Activated B cell treated with CpG ODN at 0.5 μM for 24 hours (primary cell): Measurements from ENCODE around the gene ZPBP. TPM values are rescaled to one million over a fixed set of nuclear protein-coding genes. Genes with fewer than 3 reads are reported as not detected.

ENCODE experiments used
- ATAC-seq: fragments of 200-7000 bp; cut with Tn5 transposase; one replicate; pipeline ENCODE4 v1.10.0; 2021; ENCODE audit warnings: low read depth, mild to moderate bottlenecking, moderate library complexity
- CTCF ChIA-PET: fragments of 350-600 bp; sonication (Branson Sonifier 250); formaldehyde crosslinking; loops from one replicate; lab custom pipeline; 2021; ENCODE audit warnings: antibody characterized with exemption; lab: Charles Lee
- POLR2A ChIA-PET: fragments of 350-600 bp; sonication (Branson Sonifier 250); formaldehyde crosslinking; loops from one replicate; lab custom pipeline; 2021; ENCODE audit warnings: antibody characterized with exemption; lab: Charles Lee
- DNase-seq: peaks from one replicate; pipeline ENCODE4 v3.0.0; 2022
- H3K27ac Mint-ChIP-seq: one replicate; pipeline ENCODE4 v1.8.0; 2020; ENCODE audit warnings: mixed read lengths
- H3K27me3 Mint-ChIP-seq: one replicate; pipeline ENCODE4 v1.8.0; 2021; ENCODE audit warnings: mixed read lengths
- H3K36me3 Mint-ChIP-seq: one replicate; pipeline ENCODE4 v1.8.0; 2021; ENCODE audit warnings: low read depth, mixed read lengths
- H3K4me1 Mint-ChIP-seq: one replicate; pipeline ENCODE4 v1.8.0; 2021; ENCODE audit warnings: mixed read lengths
- H3K4me3 Mint-ChIP-seq: one replicate; pipeline ENCODE4 v1.8.0; 2020; ENCODE audit warnings: mild to moderate bottlenecking, mixed read lengths
- H3K9me3 Mint-ChIP-seq: one replicate; pipeline ENCODE4 v1.8.0; 2020; ENCODE audit warnings: mixed read lengths
- CTCF ChIP-seq: fragments of 200-600 bp; IDR thresholded peaks from one replicate; pipeline ENCODE4 v1.8.0; 2022; ENCODE audit warnings: antibody characterized with exemption, mild to moderate bottlenecking
- intact Hi-C: fragments of 100-400 bp; cut with micrococcal nuclease; formaldehyde crosslinking; loops from one replicate; pipeline ENCODE4 v1.15.1; 2024
- total RNA-seq: library from RNA; stranded (reverse); gene quantifications from 2 replicates; pipeline ENCODE4 v1.2.3, GENCODE V29; 2022

ZPBP gene
- total RNA-seq, 1 donor from 2014 or later = not detected

DNA sequence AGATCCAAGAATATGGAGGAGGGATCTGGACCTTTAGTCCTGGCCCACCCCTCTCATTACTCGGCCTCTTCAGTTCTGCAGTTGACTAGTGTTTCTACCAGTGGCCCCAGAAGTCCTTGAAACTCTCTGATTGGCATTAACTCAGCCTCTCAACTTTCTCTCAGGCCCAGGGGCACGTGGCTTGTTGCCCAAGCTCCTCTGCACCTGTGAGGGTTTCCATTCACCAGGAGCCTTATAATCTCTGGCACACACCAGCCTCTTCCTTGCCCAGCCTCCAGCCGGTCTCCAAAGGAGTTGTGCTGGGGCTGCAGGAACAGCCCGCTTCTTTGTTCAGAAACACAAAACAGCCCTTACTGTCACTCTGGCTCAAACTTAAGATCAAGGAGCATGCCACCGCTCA, 47.6 kb upstream of the ZPBP start:
- Mint-ChIP-seq H3K4me3 (no peak overlapping the region), H3K9me3 (peaks cover 3% of the 10 kb centered on the region), H3K27me3 (no peaks in the 10 kb centered on the region), H3K4me1 (peaks cover 39% of the 10 kb centered on the region), H3K27ac (no peak overlapping the region), H3K36me3 (no peaks in the 10 kb centered on the region)
- CTCF ChIA-PET = no interaction called here
- ATAC-seq = no peak
- no peak for TF ChIP-seq CTCF
- POLR2A ChIA-PET = no interaction called here
- intact Hi-C loops = loop anchor here (10.0 kb wide), 1 partner anchor 194 kb away; no protein-coding TSS in a partner anchor
- DNase-seq = no peak

- ChIA-PET POLR2A (no interaction called here), CTCF (no interaction called here)
- Mint-ChIP-seq H3K4me3 (no peak overlapping the region), H3K4me1 (peaks cover 19% of the 10 kb centered on the region), H3K27ac (no peak overlapping the region), H3K27me3 (no peaks in the 10 kb centered on the region), H3K9me3 (peaks cover 3% of the 10 kb centered on the region), H3K36me3 (no peaks in the 10 kb centered on the region)
- no peak for ATAC-seq
- intact Hi-C loops = no loop called here
- no peak for TF ChIP-seq CTCF
- DNase-seq = no peak
Measured at GRCh38 chr7:50138101-50138500, 45.1 kb upstream of the ZPBP start.

- TF ChIP-seq CTCF = no peak
- no peak for ATAC-seq
- ChIA-PET CTCF (no interaction called here), POLR2A (no interaction called here)
- H3K4me3 Mint-ChIP-seq = no peak overlapping the region
- peaks cover 10% of the 10 kb centered on the region for H3K4me1 Mint-ChIP-seq
- no peaks in the 10 kb centered on the region for H3K27me3 Mint-ChIP-seq
- intact Hi-C loops = no loop called here
- H3K36me3 Mint-ChIP-seq = no peaks in the 10 kb centered on the region
- no peak for DNase-seq
- no peaks in the 10 kb centered on the region for H3K9me3 Mint-ChIP-seq
- H3K27ac Mint-ChIP-seq = no peak overlapping the region
Measured at GRCh38 chr7:50125766-50126165, 32.7 kb upstream of the ZPBP start.

- peak overlapping the region; percentile 30 for H3K27ac Mint-ChIP-seq
- no peaks in the 10 kb centered on the region for H3K9me3 Mint-ChIP-seq
- no peaks in the 10 kb centered on the region for H3K36me3 Mint-ChIP-seq
- ATAC-seq = peak; percentile 67
- POLR2A ChIA-PET = no interaction called here
- no peak for DNase-seq
- H3K27me3 Mint-ChIP-seq = no peaks in the 10 kb centered on the region
- no peak overlapping the region for H3K4me3 Mint-ChIP-seq
- intact Hi-C loops = loop anchor here (2.0 kb wide), 1 partner anchor 22 kb away; no protein-coding TSS in a partner anchor
- CTCF ChIA-PET = interaction anchor here (2.2 to 3.0 kb wide), 2 partner anchors 247 to 1040 kb away, joined by 6 to 10 read pairs; no protein-coding TSS in a partner anchor
- peaks cover 21% of the 10 kb centered on the region for H3K4me1 Mint-ChIP-seq
- no peak for TF ChIP-seq CTCF
Measured at GRCh38 chr7:50121286-50121685, 28.2 kb upstream of the ZPBP start.

GRCh38 chr7:50119815-50120637, 27.0 kb upstream of the ZPBP start:
- intact Hi-C loops = loop anchor here (1.0 to 2.0 kb wide), 4 partner anchors 23 to 559 kb away; no protein-coding TSS in a partner anchor
- DNase-seq = no peak
- no peaks in the 10 kb centered on the region for H3K36me3 Mint-ChIP-seq
- H3K9me3 Mint-ChIP-seq = no peaks in the 10 kb centered on the region
- no peak overlapping the region for H3K4me3 Mint-ChIP-seq
- peak overlapping the region; percentile 43 for H3K27ac Mint-ChIP-seq
- peaks cover 21% of the 10 kb centered on the region for H3K4me1 Mint-ChIP-seq
- no peaks in the 10 kb centered on the region for H3K27me3 Mint-ChIP-seq
- POLR2A ChIA-PET = interaction anchor here (1.0 kb wide), 1 partner anchor 291 kb away, joined by 3 read pairs; no protein-coding TSS in a partner anchor
- peak; percentile 86 for ATAC-seq
- CTCF ChIA-PET = interaction anchor here (0.7 to 3.0 kb wide), 9 partner anchors 8 to 1043 kb away, joined by 3 to 14 read pairs (median 5); no protein-coding TSS in a partner anchor
- TF ChIP-seq CTCF = no peak
